Loucy (cell line): ENCODE data around the gene TXLNB.

Source experiments
- CTCF ChIP-seq: fragments of 200-600 bp; sonication (generic); conservative IDR thresholded peaks from 2 replicates; pipeline ENCODE4 v1.5.1; 2014; ENCODE audit warnings: mild to moderate bottlenecking, antibody characterized with exemption, low read length
- EZH2phosphoT487 ChIP-seq: fragments of 200-600 bp; IDR thresholded peaks from 2 replicates; pipeline ENCODE4 v1.6.1; 2018; ENCODE audit warnings: antibody characterized with exemption, mild to moderate bottlenecking, moderate library complexity, borderline replicate concordance

- TF ChIP-seq CTCF (no peak), EZH2phosphoT487 (no peak)
These were observed 93.1 kb downstream of the TXLNB start for GRCh38 chr6:139198529-139199288.
